Measurements from ENCODE around the gene C22orf15. TPM values are rescaled to one million over a fixed set of nuclear protein-coding genes. Genes with fewer than 3 reads are reported as not detected.
A peak's percentile ranks its signal among the peaks of the same experiment; 100 is the strongest.

The C22orf15 gene
- total RNA-seq, 1 experiment from 2014 or later = not detected

DNA sequence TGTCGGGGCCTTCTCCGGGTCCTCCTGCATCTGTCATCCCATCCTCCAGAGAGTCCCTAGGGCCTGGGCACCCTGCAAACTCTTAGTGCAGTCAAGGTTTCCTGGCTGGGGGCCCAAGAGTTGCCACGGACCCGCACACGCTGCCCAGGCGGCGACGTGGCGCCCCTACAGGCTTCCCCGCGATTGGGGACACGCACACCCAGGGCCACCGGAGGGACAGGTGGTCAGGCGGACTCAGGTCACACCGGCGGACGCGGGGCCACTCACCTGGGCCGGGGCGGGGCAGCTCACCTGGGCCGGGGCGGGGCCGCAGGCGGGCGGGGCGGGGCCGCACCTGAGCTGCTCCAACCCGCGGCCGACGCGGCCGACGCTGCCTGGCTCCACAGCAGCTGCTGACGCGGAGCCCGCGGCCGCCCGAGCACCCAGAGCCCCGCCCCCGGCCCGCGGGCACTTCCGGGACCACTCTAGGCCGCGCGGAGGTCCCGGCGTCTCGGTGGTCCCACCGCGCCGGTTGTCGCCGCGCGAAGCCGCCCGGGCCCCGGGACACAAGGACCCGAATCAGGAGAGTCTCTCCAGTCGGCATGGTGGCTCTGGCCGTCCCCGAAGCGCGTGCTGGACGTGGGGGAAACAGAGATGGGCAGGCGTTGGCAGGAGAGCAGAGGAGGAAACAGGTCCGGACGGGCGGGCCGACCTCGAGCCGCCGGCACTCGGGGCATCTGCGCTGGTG lies 11.9 kb upstream of the C22orf15 start, which contains the start of gene ZNF70:
ZNF70 (minus strand) TSS at position 399 of the 727 bp plus-strand sequence. CDS start 5,972 bp downstream, outside the sequence.
- DNase-seq (ENCODE audit: low read depth) = peak; percentile 73

DNA sequence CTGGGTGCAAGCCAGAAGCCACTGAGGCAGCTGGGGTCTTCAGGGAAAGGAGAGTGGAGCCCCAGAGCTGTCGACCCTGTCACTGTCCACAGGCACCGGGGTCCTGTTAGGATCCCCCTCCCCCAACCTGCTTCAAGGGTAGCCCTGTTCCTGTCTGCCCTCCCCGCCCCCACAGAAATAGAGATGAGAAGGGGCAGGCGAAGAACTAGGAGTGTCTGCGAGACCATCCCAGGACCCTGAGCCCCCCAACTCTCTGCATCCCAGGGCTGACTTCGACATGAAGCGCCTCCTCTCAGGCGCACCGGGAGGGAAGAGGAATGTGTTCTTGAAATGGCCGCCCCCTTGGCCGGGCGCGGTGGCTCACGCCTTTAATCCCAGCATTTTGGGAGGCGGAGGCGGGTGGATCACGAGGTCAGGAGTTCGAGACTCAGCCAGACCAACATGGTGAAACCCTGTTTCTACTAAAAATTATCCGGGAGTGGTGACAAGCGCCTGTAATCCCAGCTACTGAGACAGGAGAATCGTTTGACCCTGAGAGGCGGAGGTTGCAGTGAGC lies 11.3 kb upstream of the C22orf15 start:
- no peak for DNase-seq (ENCODE audit: low read depth)

DNA sequence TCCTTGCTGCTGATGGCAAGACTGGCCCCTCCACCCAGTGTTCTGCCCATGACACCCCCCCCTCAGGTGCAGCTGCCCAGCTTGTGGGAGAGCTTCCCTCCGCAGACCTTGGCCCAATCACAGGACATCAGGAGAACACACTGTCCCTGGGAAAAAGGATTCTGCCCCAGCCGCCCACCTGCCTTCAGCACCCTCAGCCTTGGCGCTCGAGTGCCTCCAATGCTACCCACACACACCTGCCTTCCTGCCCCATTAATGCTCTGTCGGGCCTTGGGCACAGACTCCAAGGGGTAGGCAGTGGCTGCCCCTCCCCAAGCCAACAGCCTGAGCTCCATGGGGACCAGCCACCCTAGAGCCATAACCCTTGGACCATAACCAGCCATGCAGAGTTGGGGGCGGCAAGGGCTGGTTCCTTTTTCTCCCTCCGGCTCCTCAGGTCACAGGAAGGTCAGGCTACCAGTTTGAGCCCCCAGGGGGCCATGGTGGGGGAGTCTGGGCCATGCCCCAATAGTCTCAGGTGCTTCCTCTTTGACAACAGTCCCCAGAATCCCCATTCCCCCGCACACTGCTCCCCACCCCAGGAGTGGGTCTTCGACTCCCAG lies 10.6 kb upstream of the C22orf15 start:
- no peak for DNase-seq (ENCODE audit: low read depth)

DNA sequence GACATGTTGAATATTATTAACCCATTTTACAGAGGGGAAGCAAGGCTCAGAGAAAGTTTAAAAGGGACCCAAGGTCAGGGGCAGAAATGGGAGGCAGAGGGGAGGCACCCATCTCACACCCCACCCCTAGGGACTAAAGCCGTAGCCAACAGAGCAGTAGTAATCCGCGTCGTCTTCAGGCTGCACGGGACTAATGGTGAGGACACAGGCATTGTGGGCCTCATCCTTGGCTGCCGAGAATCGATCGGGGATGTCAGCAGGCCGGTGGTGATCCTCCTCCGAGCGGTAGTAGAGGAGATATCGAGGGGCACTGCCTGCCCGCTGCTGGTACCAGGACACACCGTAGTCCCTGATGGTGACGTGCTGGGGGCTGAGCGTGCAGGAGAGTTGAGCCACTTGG lies 10.0 kb upstream of the C22orf15 start:
- DNase-seq (ENCODE audit: low read depth) = no peak

DNA sequence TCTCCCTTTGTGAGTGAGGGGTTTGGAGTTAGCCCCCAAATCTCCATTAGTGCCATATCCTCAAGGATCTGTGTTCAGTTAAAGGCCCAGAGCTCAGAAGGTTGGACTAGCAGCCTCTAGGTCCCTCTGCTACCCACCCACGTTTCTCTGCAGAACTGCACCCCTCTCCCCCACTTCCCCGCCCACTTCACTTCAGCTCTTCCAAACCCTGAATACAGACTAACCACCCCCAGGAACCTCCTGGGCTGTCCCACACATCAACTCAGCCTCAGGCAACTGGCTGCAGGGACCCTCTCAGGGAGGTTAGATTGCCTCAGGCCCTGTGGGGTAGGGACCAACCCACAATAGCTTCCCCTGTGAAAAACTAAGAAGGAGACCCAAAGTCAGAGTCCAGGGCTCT lies 9.4 kb upstream of the C22orf15 start:
- no peak for DNase-seq (ENCODE audit: low read depth)

DNA sequence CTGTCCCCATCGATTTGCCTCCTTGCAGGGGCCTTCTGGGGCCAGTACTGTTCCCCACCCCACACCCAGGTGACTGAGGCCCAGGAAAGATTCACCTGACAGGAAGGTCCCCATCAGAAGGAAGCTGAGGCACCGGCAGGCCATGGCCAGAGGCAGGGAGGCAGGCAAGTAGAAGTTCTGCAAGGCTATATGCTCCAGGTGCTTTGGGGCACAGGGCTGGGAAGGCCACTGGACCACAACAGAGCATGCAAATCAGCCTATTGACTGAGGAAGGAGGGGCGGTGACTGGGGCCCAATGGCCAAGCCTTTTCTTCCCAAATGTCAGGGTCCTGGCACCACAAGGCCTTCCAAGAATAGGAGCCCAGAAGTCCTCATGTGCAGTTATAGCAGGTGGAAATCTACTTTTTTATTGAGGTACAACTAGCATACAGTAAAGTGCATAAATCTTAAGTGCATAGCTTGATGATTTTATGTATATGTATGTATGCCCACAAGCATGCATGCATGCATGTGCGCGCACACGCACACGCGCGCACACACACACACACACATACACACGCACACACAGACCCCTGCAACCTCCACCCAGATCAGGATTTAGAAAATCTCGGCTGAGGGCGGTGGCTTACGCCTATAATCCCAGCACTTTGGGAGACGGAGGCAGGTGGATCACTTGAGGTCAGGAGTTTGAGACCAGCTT lies 8.4 kb upstream of the C22orf15 start, which contains the start of gene VPREB3:
VPREB3 (minus strand) TSS at position 206 of the 700 bp plus-strand sequence; CDS start at position 144, 62 bp downstream.
- DNase-seq (ENCODE audit: low read depth) = no peak

DNA sequence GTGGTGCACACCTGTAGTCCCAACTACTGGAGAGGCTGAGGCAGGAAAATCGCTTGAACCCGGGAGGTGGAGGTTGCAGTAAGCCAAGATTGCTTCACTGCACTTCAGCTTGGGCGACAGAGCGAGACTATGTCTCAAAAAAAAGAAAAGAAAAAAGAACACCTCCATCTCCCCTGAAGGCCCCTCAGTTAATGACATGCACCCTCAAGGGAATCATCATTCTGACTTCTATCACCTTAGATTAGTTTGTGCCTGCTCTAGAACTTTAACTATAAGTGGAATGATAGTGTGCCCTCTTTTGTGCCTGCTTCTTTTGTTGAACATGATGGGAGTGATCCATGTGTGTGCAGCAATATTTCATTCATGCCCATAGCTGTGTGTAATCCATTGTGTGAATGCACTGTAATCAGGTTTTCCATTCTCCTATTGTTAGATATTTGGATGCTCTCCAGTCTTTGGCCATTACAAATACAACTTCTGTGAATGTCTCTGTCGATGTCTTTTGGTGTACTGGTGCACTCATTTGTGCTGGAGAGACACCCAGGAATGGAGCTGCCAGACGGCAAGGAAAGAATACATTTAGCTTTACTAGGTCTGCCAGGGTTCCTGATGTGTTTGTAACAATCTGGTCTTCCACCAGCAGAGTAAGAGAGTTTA lies 7.7 kb upstream of the C22orf15 start:
- no peak for DNase-seq (ENCODE audit: low read depth)

DNA sequence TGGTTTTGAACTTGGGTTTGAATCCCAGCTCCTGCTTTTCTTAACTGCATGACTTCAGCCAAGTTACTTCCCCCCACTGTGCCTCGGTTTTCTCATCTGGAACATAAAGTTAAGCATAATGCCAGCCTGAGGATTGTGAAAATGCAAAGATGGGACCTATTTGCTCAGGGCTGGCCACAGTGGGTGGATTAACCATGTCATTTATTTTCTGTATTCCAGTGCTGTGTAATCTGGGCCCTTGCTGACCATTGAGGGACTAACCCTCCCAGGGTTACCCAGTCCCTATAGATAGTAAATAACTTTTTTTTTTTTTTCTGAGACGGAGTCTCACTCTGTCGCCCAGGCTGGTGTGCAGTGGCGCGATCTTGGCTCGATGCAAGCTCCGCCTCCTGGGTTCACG lies 7.1 kb upstream of the C22orf15 start:
- DNase-seq (ENCODE audit: low read depth) = no peak

DNA sequence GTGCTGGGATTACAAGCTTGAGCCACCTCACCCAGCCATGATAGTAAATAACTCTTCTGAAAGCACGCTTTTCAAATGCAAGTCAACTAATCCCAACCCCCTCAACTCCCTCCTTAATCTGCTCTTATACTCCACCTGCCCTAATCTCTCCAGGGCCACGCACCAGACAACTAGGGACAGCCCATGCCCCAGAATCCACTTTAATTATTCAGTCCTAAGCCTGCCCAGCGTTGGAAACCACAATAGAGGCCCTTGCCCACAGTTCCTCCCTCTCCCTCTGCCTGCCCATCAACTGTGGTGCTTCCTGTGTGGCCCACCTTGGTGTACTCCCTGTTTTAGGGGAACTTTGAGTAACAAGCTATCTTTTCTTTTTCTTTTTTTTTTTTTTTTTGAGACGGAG lies 5.9 kb upstream of the C22orf15 start:
- no peak for DNase-seq (ENCODE audit: low read depth)

DNA sequence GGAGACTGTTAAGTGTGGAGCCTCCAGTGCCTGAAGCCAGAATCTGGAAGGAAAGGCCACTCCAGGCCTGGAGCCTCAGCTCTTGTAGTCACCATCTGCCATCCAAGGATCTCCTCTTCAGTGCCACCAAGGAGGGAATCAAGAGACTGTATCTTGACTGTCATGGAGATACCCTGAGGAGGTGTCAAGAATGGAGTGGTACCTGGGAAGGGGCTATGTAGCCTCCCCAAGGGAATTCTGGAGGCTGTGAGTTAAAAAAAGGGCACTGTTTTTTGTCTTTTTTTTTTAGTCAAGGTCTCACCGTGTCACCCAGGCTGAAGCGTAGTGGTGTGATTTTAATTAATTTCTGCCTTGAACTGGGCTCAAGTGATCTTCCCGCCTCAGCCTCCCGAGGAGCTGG lies 3.2 kb upstream of the C22orf15 start:
- no peak for DNase-seq (ENCODE audit: low read depth)

DNA sequence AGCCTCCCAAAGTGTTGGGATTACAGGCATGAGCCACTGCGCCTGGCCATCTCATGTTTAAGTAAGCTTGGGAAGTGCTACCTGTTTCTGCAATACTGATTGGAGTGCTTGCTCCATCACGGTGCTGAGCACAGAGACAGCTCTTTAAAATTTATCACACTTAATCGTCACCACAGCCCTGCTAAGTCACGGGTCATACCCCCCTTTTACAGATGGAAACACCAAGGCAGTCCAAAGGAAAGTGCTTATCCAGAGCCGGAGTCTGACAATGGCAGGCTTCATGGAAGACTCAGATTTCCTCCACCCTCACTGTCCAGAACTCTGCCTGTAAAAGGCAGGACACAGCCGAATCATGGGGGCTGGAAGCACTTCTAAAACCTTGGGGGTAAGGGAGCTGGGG lies 2.7 kb upstream of the C22orf15 start:
- no peak for DNase-seq (ENCODE audit: low read depth)

DNA sequence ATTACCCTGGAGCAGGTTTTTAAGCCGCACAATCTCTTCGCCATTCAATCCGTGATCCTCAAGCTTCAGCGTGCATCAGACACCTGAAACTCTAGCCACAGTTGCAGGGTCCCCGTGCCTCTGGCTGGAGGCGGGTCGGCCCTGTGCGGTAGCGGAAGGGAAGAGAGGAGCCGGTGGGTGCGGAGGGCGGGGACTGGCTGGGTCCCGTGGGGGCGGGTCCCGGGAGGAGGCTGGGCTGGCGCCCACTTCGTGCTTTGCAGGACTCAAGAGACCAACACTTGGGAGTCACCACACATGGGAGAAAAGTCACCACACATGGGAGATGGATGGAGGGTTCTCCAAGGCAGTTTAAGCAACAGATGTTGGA lies 772 bp downstream of the C22orf15 start:
- no peak for DNase-seq (ENCODE audit: low read depth)

DNA sequence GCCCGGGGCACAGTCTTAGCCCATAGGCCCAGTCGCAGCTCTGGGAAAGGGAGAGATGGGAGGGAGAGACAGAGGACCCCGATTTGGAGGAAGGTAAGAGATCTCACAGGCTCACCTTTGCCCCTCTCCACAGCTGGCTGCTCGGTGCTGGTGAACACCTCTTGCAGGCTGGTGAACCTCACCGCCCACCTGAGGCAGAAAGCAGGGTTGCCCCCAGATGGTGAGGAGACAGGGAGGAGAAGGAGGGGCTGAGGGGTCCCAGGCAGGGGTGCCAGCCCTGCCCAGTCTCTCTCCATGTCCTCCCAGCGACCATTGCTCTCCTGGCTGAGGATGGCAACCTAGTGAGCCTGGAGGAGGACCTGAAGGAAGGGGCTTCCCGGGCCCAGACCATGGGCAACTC lies 1.2 kb downstream of the C22orf15 start:
- DNase-seq (ENCODE audit: low read depth) = no peak

DNA sequence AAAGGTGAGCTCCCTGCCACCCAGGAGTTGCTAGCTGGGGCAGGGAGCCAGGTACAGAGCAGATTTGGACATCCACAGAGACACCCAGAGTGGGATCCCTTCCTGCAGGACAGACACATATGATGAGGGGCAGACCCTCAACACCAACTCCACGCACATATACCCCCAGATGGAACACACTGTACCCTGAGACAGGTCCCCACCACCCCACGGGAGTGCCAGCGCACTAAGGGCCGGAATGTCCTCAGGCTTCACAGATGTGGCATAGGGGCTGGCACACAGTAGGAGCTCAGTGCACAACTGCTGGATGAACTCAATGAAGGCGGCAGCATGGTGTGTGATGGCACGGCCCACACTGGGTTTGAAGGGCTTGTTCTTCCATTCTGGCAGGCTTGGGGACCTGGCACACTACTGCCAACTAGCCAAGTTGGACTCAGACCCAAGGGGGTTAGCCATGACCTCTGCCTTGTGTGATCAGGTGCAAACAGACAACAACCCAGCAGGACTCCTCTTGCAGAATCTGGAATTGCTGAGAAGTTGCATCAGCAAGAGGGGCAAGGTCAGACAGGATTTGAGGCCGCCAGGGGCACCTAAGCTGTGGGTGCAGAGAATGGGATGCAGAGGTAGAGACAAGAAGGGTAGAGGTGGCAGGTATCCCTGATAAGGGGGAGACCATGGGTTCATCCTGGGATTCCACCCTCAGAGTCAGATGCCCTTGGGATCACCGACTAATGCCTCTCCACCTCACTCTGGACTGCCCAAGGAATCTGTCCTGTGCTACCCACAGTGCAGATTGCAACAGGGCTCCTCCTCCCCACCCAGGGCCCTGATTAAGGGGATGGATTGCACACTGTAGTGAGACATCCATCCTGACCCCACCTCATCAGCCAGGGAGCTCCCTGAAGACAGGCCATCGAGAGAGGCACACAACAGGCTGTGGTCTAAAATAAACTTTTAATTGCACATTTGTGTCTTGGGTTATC lies 2.4 kb downstream of the C22orf15 start:
- no peak for DNase-seq (ENCODE audit: low read depth)

DNA sequence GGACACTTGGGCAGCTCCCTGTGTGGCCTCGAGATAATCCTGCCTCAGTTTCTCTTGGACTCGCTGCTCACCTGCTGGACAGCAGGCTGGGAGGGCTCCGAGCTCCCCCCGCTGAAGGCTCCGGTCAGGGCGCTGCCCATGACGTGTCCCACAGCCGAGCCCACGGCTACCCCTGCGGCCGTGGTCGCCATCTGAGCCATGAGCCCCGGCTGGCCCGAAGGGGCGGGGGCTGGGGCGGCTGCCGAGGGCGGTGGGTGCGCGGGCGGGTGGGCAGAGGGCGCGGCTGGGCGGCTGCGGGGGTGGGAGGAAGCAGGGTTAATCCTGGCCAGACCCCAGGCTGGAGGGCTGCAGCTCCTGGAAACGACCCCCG lies 4.5 kb downstream of the C22orf15 start:
- no peak for DNase-seq (ENCODE audit: low read depth)

DNA sequence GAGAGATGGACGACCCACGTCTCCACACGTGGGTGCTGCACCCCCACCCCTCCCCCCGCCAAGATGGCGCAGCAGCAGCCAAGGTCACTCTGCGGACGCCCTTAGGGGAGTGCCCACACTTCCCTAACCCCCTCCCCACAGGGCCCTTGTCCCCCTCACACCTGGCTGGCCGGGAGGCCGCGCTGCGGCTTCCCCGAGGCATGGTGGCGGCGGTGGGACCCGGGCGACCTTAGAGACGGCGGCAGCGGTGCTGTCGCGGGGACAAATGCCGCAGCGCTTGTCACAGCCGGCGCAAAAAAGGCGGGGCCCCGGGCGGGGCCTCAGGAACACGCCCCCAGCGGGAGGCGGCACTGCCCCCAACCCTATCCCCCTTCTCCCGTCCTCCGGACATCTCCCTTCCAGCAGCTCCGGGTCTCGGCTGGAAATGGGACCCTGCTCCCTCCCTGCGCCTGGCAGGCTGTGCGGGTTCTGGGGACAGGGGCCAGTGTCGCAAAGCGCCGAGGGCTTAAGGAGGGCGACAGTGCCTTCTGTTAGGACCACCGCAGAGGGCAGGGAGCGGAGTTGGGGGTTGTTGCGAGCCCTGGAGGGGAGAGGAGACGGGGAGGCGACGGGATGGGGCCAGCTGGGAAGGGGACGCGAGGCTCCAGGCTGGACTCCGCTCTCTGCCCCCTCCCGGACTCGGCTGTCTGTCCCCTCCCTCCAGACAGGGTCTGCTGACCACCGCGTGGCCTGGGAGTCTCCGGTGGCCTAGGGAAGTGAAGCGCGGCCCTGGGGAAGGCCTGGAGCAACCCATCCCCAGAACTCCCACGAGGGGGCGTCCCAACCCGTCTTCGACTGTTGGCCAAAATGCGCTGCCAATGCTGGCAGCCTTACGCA lies 5.1 kb downstream of the C22orf15 start, which contains the start of gene CHCHD10:
CHCHD10 (minus strand) TSS at position 300 of the 876 bp plus-strand sequence; CDS start at position 202, 98 bp downstream.
- DNase-seq (ENCODE audit: low read depth) = peak; percentile 55

DNA sequence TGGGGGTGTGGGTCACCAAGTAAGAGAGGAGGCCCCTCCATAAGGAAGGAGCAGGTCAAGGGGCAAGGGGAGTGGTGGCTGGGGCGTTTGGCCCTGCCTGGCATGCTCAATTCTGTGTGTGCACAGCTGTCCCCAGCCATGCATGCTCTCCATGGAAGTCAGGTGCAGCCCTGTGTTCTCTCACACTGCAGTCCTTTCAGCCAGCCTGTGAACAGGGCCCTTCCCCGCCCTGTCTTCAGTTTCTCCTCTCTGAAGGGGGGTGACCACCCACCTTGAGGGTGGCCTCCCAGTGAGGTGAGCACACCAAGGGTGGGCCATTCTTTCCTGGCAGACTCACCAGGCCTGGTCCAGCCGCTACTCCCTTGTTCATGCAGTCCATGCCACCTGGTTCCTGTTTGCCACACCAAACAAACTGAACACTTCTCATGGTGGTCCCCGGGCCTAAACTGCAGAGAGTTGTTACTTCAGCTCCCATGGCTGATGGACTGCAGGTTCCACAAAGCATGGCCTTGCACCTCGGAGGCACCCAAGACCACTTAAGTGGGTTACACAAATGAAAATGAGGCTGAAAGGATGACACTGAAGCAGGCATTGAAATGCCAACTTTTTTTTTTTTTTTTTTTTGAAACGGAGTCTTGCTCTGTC lies 6.7 kb downstream of the C22orf15 start:
- DNase-seq (ENCODE audit: low read depth) = no peak

DNA sequence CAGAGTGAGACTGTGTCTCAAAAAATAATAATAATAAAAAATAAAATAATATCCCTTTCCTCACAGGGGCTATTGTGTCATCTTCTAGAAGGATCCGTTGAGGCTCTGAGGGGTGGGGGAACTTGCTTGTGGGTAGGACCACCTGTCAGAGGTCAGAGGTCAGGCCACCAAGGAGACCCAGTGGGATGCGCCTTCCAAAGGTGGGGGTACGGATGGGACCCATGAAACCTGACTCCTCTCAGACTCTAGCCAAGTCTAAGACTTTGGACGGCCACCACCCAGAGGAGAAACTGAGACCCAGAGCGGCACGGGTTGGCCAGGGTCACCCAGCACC lies 9.5 kb downstream of the C22orf15 start:
- DNase-seq (ENCODE audit: low read depth) = no peak
